A549 treated with AZD2906 at 1 μM for 4 hours (cell line): ENCODE data around the gene P2RX3. TPM values are rescaled to one million over a fixed set of nuclear protein-coding genes. Genes with fewer than 3 reads are reported as not detected.

Source experiments
- total RNA-seq: library from RNA; stranded (reverse); fragments of 200-300 nt; extraction: Qiagen RNA extraction; gene quantifications from 5 replicates; pipeline ENCODE4 v1.2.3, GENCODE V29; 2022

Gene P2RX3
- total RNA-seq: 0.09 to 0.37 TPM (median 0.14 TPM) in 4 of 5 replicates, not detected in the other

DNA sequence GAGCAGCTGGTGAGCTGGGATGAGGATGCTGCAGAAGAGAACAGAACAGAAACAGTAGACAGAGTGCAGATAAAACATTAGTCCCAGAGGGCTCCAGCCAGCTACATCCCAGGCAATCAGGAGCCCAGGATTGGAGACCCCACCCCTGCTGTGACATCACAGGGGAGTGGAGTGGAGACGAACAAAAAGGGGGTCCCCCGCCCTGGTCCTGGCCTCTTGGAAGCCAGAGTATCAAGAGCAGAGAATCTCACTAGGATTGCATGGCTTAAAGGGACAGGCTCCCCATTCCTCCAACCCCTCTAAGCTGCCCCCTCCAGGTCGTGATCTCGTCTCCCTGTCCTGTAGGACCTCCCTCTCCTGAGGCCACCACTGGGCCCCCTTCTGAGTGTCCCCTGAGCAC, at the start of gene P2RX3:
TSS of gene P2RX3 (plus strand) at position 211 of the 400 bp plus-strand sequence. CDS start 199 bp downstream, outside the sequence.

DNA sequence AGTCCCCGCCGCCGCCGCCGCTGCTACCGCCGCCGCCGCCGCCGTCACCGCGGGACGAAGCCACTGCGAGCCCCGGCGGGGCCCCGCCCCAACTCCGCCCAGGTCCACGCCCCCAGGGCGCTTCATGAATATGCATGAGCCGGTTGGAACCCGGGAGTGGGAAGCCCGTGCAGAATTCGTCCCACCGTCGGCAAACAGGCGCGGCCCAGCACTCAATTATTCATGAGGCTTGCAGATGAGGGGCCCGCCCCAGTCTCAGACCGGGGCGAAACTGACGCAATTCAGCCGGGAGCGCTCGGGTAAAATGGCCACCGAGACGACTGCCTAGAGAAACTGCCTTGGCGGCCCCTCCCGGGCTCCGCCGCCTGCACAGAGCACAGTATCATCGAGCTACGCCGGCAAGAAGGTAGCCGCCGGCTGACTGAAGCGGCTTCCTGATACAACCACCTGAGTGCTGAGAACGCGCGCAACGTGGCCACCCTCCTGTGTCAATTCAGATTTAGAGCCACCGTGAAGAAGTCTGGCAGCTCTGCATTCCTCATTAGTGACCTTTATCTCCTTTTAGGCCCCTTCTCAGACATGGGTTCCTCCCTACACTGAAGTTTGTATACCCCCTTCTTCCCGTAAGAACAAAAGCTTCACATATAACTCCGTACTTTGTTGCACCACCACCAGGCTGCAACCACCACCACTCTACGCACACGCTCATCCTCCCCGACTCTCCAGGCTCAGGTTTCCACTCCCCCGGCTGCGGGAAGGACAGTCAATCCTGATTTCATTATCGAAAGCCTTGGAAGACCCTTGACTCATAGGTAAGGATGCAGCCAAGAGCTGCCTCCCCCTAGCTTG, 13.0 kb upstream of the P2RX3 start, which contains the start of gene TNKS1BP1:
TSS of gene TNKS1BP1 (minus strand) at position 67 of the 849 bp plus-strand sequence. CDS start 3,067 bp downstream, outside the sequence.

DNA sequence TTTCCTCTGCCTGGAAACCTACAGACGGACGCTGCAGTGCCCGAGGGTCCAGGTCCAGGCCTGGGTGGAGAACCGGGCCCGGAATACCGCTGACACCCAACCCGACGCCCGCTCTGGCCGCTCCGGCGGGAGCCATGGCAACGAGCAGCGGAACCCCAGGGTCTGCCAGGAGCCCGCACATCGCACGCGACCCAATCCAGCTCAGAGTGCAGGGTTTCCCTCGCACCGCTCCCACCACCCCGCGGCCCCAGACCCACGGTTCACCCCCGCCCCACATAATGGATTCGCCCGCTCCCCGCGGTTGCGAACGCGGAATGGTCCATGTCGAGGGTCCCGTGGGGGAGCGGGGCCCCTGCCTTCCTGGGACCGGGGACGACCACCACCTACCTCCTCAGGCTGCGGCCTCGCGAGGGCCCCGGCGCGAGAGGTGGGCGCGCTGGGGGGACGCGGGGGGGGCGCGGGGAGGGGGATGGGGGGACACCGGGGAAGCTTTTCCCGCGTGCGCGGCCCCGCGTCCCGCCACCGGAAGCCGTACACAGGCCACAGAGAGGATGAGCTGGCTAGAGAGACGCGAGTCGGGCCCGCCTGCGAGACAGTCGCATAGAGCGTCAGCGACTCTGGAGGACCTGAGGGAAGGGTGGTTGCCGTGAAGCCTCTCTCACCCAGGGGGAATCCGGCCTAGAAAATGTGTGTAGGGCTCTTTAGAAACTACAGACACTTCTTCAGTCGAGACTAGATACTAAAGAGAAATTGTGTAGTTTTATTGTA, 2.6 kb upstream of the P2RX3 start, which contains the start of gene SSRP1:
TSS of gene SSRP1 (minus strand) at position 550 of the 768 bp plus-strand sequence. CDS start 771 bp downstream, outside the sequence.

GRCh38 chr11:57380975-57381374, 42.8 kb downstream of the P2RX3 start, which contains the start of gene PRG3:
PRG3 (minus strand) TSS chr11:57381150; CDS start chr11:57380708, 442 bp downstream.

GRCh38 chr11:57390535-57390934, 52.4 kb downstream of the P2RX3 start, which contains the start of gene PRG2:
PRG2 (minus strand) TSS chr11:57390650; CDS start chr11:57389944, 706 bp downstream.

Other genes with a start within 250 kb of the P2RX3 start
- gene LRRC55, start 156.4 kb upstream of the P2RX3 start, total RNA-seq: 0.01 TPM in 1 of 5 replicates, not detected in the others
- gene APLNR, start 101.1 kb upstream of the P2RX3 start, total RNA-seq: 0.03 TPM in 2 of 5 replicates, not detected in the others
- 71.3 to 92.2 TPM (median 88.9 TPM) in 5 replicates for gene TNKS1BP1, start 13.4 kb upstream of the P2RX3 start, total RNA-seq
- 201 to 250 TPM (median 217 TPM) in 5 replicates for gene SSRP1, start 2.5 kb upstream of the P2RX3 start, total RNA-seq
- not detected in 5 replicates for gene PRG3, start 42.8 kb downstream of the P2RX3 start, total RNA-seq
- gene PRG2, start 52.3 kb downstream of the P2RX3 start, total RNA-seq: not detected in 5 replicates
- 0.27 to 1.0 TPM (median 0.33 TPM) in 5 replicates for gene SLC43A3, start 88.8 kb downstream of the P2RX3 start, total RNA-seq
- gene RTN4RL2, start 122.2 kb downstream of the P2RX3 start, total RNA-seq: 44.0 to 92.2 TPM (median 83.4 TPM) in 5 replicates
- 2.2 to 3.0 TPM (median 2.5 TPM) in 5 replicates for gene SLC43A1, start 177.3 kb downstream of the P2RX3 start, total RNA-seq
- gene TIMM10, start 192.4 kb downstream of the P2RX3 start, total RNA-seq: 148 to 174 TPM (median 157 TPM) in 5 replicates
- gene SMTNL1, start 199.2 kb downstream of the P2RX3 start, total RNA-seq: not detected in 5 replicates
- gene UBE2L6, start 229.3 kb downstream of the P2RX3 start, total RNA-seq: 36.8 to 45.5 TPM (median 44.8 TPM) in 5 replicates